DMS 273 (cell line): ENCODE data around the gene MICU1.
"Not testable (repeated sequence)": the region's sequence is repeated elsewhere in the genome, so short reads cannot be mapped to it uniquely, and the experiment has no call there.

Experiments used
- DNase-seq: peaks from one replicate; lab custom pipeline; 2025; ENCODE audit not compliant: unreplicated experiment; lab: John Stamatoyannopoulos, UW

The MICU1 gene

DNA sequence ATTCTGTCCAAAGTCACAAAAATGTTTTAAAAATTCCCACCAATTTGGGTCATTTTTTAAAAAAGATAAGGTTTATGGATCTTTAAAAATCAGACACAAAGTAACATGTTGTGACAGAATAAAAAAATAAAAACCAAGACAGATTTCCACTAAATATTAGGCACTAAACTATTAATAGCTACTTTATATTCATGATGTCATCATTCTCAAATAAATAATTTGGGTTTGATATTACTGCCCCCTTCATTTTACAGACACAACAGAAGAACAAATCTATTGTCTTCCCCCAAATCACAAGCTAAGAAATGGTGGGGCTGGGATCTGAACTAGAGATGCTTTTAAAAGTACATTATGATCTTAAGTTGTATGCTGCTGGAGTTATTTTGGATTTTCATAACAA lies 119.4 kb downstream of the MICU1 start:
- no peak for DNase-seq

GRCh38 chr10:72505435-72505834 lies 120.4 kb downstream of the MICU1 start:
- DNase-seq: no peak

DNA sequence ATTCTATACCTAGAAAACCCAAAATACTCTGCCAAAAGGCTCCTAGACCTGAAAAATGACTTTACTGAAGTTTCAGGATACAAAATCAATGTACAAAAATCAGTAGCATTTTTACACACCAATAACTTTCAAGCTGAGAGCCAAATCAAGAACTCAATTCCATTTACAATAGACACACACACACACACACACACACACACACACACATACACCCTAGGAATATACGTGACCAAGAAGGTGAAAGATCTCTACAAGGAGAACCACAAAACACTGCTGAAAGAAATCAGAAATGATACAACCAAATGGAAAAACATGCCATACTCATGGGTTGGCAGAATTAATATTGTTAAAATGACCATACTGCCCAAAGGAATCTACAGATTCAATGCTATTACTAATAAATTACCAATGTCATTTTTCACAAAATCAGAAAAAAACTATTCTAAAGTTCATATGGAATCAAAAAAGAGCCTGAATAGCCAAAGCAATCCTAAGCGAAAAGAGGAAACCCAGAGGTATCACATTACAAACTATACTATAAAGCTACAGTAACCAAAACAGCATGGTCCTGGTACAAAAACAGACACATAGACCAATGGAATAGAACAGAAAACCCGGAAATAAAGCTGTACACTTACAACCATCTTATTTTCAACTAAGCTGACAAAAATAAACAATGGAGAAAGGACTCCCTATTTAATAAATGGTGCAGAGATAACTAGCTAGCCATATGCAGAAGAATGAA lies 122.0 kb downstream of the MICU1 start:
- DNase-seq: no peak

DNA sequence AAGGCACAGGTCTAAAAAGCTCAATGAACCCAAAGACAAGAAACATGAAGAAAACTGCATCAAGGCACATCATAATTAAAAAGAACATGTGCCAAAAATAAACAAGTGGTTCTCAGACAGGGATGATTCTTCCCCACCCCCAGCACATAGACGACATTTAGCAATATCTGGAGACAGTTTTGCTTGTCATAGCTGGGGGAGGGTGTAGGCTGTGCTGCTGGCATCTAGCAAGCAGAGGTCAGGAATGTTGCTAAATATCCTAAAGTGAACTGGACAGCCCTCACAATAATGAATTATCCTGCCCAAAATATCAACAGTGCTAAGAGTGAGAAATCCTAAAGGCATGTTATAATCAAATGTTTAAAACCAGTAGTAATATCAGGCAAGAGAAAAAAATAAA lies 122.6 kb downstream of the MICU1 start:
- DNase-seq: no peak

- DNase-seq: no peak
Measured at GRCh38 chr10:72502581-72502980, 123.3 kb downstream of the MICU1 start.

DNA sequence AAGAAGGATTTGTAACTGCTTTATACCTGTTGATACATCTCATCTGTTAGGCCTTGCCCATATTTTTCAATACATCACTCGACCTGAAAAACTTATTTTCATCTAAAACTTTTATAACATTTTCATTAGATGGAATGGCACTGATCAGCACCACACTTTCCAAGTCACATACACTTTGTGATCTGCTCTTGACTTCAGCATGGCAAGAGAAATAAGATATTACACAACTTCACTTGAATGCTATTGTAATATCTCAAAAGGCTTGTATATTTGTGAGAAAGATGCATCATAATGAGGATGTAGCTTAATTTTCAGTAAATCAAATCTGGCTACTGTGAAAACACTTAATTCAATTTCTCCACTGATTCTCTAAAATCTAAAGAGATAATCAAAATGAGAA lies 126.2 kb downstream of the MICU1 start:
- DNase-seq: no peak

GRCh38 chr10:72490951-72491350 lies 134.9 kb downstream of the MICU1 start:
- no peak for DNase-seq

DNA sequence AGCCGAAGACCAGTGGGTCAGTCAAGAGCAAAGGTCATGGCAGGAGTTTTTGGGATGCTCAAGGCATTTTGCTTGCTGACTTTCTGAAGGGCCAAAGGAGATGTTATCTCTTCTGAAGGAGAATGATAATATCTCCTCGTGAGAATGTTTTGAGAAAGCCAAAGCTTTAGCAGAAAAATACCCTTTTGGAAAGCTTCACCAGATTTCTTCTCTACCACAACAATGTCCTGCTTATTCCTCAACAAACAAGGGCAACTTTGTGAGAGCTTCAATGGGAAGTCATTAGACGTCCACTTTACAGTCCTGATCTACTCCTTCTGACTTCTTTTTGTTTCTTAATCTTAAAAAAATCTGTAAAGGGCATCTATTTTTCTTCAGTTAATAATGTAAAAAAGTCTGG lies 138.4 kb downstream of the MICU1 start:
- DNase-seq: no peak

DNA sequence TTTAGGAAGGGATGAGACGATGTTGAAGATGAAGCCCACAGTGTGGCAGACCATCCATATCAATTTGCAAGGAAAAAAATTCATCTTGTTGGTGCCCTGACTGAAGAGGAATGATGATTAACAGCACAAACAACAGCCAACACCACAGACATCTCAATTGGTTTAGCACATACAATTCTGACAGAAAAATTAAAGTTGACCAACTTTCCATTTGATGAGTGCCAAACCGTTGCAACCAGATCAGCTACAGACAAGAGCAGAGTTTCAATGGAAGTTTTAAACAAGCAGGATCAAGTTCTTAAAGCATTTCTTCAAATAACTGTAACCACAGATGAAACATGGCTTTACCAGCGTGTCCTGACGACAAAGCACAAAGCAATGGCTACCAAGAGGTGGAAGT lies 138.8 kb downstream of the MICU1 start:
- no peak for DNase-seq

GRCh38 chr10:72485701-72486100 lies 140.2 kb downstream of the MICU1 start:
- DNase-seq: no peak

- DNase-seq: no peak
Measured at GRCh38 chr10:72484521-72484920, 141.4 kb downstream of the MICU1 start.

- no peak for DNase-seq
Measured at GRCh38 chr10:72483471-72483870, 142.4 kb downstream of the MICU1 start.

- DNase-seq: no peak
Measured at GRCh38 chr10:72480861-72481260, 145.0 kb downstream of the MICU1 start.

- DNase-seq: no peak
Measured at GRCh38 chr10:72477463-72477862, 148.4 kb downstream of the MICU1 start.

- DNase-seq: no peak
Measured at GRCh38 chr10:72472306-72472705, 153.6 kb downstream of the MICU1 start.

- no peak for DNase-seq
Measured at GRCh38 chr10:72470666-72471065, 155.2 kb downstream of the MICU1 start.

GRCh38 chr10:72467064-72467463 lies 158.8 kb downstream of the MICU1 start:
- DNase-seq: not testable (repeated sequence)

DNA sequence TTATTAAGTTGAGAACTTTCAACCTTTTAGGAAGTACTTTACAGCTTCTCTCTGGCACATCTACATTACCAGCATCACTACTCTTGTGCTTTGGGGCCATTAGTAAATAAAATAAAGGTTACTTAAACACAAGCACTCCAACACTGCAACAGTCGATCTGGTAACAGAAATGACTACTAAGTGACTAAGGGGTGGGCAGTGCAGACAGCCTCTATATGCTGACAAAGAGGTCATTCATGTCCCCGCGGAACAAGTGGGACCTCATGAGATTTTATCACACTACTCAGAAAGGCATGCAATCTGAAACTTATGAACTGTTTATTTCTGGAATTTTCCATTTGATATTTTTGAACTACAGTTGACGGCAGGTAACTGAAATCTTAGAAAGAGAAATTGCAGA lies 159.9 kb downstream of the MICU1 start:
- DNase-seq: no peak

DNA sequence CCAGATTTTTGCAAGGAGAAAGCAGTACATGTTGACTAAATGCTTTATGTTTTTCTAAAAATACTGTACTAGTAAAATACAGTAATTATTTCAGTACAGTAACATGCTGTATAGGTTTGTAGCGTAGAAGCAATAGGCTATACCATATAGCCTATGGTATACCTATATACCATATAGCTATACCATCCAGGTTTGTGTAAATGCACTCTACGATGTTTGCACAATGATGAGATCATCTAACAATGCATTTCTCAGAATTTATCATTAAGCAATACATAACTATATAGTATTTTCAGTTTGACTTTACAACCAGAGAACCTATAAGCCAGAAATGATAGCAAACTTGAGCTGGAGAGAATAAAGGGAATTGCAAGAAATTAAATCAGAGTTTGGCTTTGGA lies 161.4 kb downstream of the MICU1 start:
- no peak for DNase-seq

- DNase-seq: no peak
Measured at GRCh38 chr10:72462261-72462660, 163.6 kb downstream of the MICU1 start.

DNA sequence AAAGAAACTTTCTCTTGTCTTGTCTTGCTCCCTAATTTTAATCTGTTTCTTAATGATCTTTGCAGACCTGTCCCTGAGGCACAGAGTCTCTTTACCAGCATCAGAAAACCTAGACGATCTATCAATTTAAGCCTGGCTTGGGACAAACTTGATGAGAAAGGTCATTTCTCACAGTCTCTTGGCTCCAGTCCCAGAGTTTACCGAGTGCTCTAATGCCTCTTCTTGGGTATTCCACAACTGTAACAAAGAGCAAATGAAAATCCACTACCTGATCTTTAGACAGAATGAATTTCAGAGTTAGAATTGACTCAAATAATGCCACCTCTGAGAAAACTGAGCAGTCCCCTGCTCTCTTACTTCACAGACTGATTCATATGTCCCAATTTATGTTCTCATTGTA lies 164.8 kb downstream of the MICU1 start:
- no peak for DNase-seq

DNA sequence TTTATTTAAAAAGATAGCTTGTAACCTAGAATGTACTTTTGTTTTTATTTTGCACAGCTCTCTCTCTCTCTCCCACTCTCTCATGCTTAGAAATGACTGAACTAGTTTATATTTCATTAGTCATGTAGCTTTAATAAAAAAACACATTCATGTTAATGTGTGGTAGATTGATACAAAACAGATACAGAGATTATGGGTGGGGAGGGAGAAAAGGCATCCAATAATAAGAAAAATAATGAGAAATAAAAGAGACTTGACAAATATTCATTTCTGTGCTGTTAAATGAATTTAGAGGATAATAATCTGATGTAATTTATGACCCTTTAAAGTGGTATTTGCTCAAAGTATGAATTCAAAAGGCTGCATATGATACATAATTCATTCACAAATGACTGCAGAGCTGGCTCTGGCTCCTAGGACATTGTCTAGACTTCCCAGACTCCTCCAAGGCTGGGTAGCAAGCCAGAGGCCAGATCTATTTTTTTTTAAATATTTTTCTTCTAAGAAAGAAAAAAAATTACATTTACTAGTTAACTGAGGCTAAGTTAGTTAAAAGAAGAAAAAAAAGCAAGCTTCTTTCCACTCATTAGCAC lies 165.5 kb downstream of the MICU1 start:
- DNase-seq: no peak

DNA sequence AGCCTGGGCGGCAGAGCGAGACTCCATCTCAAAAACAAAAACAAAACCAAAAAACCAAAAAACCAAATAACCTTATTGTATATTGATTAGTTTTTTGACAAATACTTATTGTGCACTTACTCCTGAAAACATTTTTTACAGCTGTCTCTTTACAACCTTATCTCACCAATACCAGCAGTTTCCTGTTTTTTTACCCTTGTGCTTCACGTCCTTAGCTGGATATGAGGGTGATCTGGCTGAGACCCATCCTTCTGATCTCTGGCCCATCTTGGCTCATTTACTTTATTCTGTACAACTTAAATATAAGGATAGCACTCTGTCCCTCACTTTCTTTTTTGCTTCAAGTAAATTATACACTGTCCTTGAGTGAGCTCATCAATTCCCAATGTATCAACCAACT lies 166.6 kb downstream of the MICU1 start:
- DNase-seq: no peak
